Sigmoid colon (tissue), 4 donors: ENCODE measurements around the gene LPO.

Source experiments
- CTCF ChIP-seq, 4 experiments: fragments of 450-650 bp in 3 of 4; fragments of 200-600 bp in 1 of 4; IDR thresholded peaks; one replicate each; pipeline ENCODE4 v1.5.1; 2016 to 2019; ENCODE audit warnings: antibody characterized with exemption in 4 of 4, mild to moderate bottlenecking in 3 of 4, moderate library complexity in 2 of 4
- EP300 ChIP-seq, 4 donors: sonication (generic); formaldehyde crosslinking; IDR thresholded peaks; one replicate each; pipeline ENCODE4 v1.6.1; 2017; ENCODE audit warnings: antibody characterized with exemption in 4 of 4
- POLR2A ChIP-seq, 2 donors: fragments of 450-650 bp; IDR thresholded peaks; one replicate each; pipeline ENCODE4 v1.6.1; 2016; ENCODE audit warnings: antibody characterized with exemption in 2 of 2, mild to moderate bottlenecking in 2 of 2, moderate library complexity in 2 of 2
- POLR2AphosphoS5 ChIP-seq, 4 donors: sonication (generic); formaldehyde crosslinking; IDR thresholded peaks; one replicate each; pipeline ENCODE4 v1.6.1; 2017; ENCODE audit warnings: antibody characterized with exemption in 4 of 4

GRCh38 chr17:58308985-58309917 is 70.9 kb downstream of the LPO start:
- TF ChIP-seq POLR2A (IDR thresholded peaks at IDR 0.05) = no peak
- no peak for TF ChIP-seq CTCF (IDR thresholded peaks at IDR 0.05)
- TF ChIP-seq POLR2AphosphoS5 (IDR thresholded peaks at IDR 0.05) = no peak
- no peak for TF ChIP-seq EP300 (IDR thresholded peaks at IDR 0.05)
